Medulla oblongata (tissue), 1 donor: Measurements from ENCODE around the gene RUNDC1.

Experiments used
- DNase-seq: peaks from one replicate; pipeline ENCODE4 v3.0.0-alpha.2; 2015; ENCODE audit errors: extremely low spot score

Gene RUNDC1

GRCh38 chr17:43018932-43019331, 38.6 kb downstream of the RUNDC1 start:
- DNase-seq, result no peak

GRCh38 chr17:43019418-43019817, 39.1 kb downstream of the RUNDC1 start:
- no peak for DNase-seq

- no peak for DNase-seq
Observed at GRCh38 chr17:43020030-43020621, 39.8 kb downstream of the RUNDC1 start.

GRCh38 chr17:43020789-43021740, 40.7 kb downstream of the RUNDC1 start:
- DNase-seq, result peak; percentile 54

GRCh38 chr17:43021741-43022512, 41.6 kb downstream of the RUNDC1 start, which contains the start of gene VAT1:
VAT1 (minus strand) TSS chr17:43022385; CDS start chr17:43022322, 63 bp downstream.
- peak; percentile 79 for DNase-seq

- peak; percentile 98 for DNase-seq
Observed at GRCh38 chr17:43024407-43025289, 44.3 kb downstream of the RUNDC1 start, which contains the start of gene RND2. RND2 (plus strand) TSS chr17:43025231; CDS start chr17:43025348, 117 bp downstream.

GRCh38 chr17:43025290-43025657, 44.9 kb downstream of the RUNDC1 start:
- no peak for DNase-seq

GRCh38 chr17:43025766-43026537, 45.6 kb downstream of the RUNDC1 start:
- no peak for DNase-seq

GRCh38 chr17:43026595-43026994, 46.2 kb downstream of the RUNDC1 start:
- DNase-seq, result no peak

- no peak for DNase-seq
Observed at GRCh38 chr17:43027091-43028032, 47.0 kb downstream of the RUNDC1 start.

GRCh38 chr17:43028221-43028861, 48.0 kb downstream of the RUNDC1 start:
- no peak for DNase-seq

- DNase-seq, result peak; percentile 74
Observed at GRCh38 chr17:43030137-43030767, 49.9 kb downstream of the RUNDC1 start.

- DNase-seq, result no peak
Observed at GRCh38 chr17:43031666-43032065, 51.3 kb downstream of the RUNDC1 start.

GRCh38 chr17:43033948-43034881, 53.9 kb downstream of the RUNDC1 start:
- DNase-seq, result peak; percentile 52

GRCh38 chr17:43034894-43035293, 54.5 kb downstream of the RUNDC1 start:
- DNase-seq, result no peak

- no peak for DNase-seq
Observed at GRCh38 chr17:43039646-43040045, 59.3 kb downstream of the RUNDC1 start.

- DNase-seq, result no peak
Observed at GRCh38 chr17:43040655-43041054, 60.3 kb downstream of the RUNDC1 start.
